NCI-H446 treated with DMSO at 0.1 percent for 48 hours (cell line): ENCODE data around the gene DCTN1.
A peak's percentile ranks its signal among the peaks of the same experiment; 100 is the strongest.
"Not testable (repeated sequence)": the region's sequence is repeated elsewhere in the genome, so short reads cannot be mapped to it uniquely, and the experiment has no call there.

Experiments used
- DNase-seq: peaks from one replicate; lab custom pipeline; 2025; lab: John Stamatoyannopoulos, UW

DCTN1 gene

GRCh38 chr2:74379851-74380789, at the start of gene DCTN1:
DCTN1 (minus strand) TSS chr2:74380311; CDS start chr2:74380037, 274 bp downstream.
- no peak for DNase-seq

GRCh38 chr2:74428675-74429074, 48.6 kb upstream of the DCTN1 start:
- no peak for DNase-seq

DNA sequence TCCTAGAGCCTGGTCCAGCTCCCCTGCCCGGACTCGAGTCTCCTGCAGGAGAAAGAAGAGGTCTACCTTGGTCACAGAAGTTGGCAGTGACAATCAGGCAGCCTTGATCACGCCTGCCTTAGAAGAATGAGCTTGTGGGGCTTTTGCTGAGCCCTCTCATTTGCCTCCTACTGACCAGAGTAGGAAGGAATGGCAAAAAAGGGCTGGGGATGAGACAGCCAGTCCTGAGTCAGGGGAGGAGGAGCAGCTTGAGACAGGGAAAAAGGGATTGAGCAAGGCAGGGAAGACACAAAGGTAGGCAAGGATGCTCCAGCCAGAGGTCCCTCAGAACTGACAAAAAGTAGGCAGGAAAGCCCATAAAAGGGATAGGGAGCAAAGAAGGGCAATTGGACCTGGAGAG, 47.4 kb upstream of the DCTN1 start:
- no peak for DNase-seq

DNA sequence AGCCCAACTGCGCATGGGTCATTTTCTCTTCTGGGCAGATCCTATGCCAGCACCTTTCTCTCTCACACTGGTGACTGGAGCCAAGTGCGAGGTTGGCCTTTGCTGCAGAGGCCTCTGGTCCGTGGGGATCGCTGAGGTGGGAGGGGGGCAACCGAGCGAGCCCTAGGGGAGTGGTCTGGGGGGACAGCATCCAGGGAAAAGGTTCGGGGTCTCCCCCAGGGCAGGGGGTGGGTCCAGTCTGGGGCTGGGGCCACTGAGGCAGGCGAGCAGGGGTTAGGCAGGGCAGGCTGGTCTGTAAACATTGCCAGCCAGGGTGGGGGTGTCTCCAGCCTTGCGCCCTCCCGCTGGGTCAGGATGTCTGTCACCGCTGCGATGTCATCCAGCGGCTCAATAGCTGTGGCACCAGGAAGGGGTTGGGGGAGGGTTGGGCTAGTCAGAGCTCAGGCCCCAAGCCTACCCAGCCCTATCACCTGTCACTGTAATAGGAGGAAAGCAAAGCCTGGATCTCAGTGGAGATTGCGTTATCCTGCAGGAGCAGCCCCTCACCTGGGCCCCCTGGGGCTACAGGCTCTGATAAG, 46.2 kb upstream of the DCTN1 start:
- DNase-seq, result no peak

DNA sequence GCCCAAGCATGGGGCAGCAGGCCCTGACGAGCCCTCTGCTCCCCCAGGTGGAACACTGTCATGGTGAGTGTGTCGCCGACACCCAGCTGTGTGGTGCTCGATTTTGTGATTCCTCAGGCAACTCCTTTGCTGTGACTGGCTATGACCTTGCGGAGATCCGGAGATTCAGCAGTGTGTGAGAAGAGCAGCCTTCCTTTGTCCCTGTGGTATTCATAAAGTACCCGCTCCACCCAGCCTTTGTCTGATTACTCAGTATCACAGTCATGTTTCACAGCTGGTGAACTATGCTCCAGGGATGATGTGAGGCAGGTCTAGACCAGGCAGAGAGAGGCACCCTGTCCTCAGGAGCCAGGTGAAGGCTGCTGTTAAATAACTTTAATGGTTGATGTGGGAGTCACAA, 45.4 kb upstream of the DCTN1 start:
- DNase-seq, result no peak

DNA sequence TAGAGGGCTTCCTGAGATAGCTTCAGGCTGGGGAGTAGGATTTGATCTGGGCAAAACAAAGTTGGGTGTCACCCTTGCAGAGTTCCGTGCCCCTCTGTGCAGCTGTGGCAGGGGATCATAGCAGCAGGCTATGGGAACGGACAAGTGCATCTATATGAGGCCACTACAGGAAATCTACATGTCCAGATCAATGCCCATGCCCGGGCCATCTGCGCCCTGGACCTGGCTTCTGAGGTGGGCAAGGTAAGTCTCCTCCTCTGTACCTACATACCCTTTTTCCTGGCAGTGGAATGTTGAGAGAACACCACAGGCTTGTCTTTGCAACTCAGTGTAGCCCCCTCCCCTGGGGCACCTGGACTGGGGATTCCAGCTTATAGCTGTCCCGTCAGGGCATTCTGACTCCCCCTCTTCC, 44.9 kb upstream of the DCTN1 start:
- DNase-seq, result no peak

DNA sequence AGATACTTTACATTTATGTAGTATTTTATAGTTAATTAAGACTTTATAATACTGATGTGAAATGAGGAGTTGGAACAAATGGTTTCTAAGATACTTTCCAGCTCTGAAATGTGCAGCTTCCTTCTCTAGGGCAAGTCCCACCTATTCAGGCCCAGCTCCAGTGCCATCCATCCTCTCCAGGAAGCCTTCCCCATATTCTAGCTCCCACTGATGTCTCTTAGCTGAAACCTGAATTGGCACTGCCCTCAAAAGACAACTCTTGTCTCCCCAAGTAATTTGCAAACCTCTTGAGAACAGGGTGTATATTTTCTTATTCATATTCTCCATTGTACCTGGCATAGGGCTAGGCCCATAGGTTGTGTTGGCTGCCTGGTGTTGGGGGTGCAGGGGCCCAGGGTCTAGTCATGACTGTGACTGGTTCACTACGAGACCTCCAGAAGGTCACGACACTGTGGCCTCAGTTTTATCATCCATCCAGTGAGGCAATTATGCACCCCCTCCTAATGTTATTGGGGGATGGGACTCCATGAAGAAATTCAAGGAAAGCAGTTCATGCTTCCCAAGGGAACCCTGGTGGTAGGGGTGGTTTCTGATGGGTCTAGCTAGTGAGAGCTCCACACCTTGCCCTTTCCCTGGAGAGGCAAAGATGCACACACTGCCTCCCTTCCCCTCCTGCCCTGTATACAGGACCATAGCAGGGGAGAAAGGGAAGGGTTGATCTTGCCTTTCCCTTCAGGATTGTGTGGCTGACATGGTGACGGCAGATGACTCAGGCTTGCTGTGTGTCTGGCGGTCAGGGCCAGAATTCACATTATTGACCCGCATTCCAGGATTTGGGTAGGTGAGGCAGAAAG, 44.3 kb upstream of the DCTN1 start:
- DNase-seq, result no peak

GRCh38 chr2:74423231-74424095, 43.4 kb upstream of the DCTN1 start:
- no peak for DNase-seq

DNA sequence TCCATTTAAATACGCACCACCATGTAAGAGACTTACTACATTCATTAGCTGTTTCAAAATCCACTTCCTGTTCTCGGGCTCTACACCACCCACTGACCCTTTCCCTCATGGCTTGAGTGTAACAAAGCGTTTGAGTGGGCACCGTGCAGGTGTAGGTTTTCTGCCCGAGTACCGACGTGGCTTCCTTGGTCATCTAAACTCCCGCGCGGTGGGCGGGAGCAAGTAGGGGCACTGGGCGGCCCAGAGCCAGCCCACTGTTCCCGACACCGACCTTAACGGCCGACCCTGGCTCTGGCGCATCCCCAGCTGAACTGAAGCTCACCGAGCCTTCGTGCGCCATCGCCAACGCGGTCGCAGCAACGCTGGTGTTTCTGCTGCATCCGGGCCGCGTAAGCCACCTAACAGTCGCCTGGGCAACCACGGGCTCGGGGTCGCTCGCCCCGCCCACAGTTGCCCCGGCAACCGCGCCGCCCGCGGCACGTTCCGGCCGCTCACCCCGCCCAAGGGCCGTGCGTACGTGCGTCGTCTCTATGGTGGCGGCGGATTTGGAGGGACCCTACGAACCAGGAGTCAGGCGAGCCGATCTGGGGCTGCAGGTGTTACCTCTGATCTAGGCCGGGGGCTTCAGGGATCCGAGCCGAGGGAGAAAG, 41.2 kb upstream of the DCTN1 start, which contains the start of the genes C2orf81 and WDR54:
Gene C2orf81 (minus strand): TSS at position 399 of the 650 bp plus-strand sequence. CDS start 59 bp downstream, at position 340.
Gene WDR54 (plus strand): TSS at position 510 of the 650 bp plus-strand sequence. CDS start 424 bp downstream, outside the sequence.
- DNase-seq, result peak; percentile 62

DNA sequence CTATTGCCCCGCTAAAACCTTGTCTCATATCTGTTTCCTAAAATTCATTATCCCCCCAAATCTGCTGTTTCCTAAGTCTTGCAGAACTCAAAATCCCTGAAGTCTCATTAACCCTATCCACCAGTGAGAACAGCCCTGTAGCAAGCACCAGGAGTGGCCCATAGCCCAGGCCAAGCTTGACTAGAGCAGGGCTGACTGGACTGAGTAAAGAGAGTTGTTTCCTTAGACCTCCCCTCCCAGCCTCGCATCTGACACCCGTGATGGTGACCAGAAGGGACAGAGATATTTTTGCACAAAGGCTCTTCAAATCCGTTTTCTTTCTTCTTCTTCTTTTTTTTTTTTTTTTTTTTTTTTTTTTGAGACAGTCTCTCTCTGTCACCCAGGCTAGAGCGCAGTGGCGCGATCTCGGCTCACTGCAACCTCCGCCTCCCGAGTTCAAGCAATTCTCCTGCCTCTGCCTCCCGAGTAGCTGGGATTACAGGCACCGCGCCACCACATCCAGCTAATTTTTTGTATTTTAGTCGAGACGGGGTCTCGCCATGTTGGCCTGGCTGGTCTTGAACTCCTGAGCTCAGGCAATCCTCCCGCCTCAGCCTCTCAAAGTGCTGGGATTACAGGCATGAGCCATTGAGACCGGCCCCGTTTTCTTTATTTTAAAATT, 40.5 kb upstream of the DCTN1 start:
- DNase-seq, result not testable (repeated sequence)

DNA sequence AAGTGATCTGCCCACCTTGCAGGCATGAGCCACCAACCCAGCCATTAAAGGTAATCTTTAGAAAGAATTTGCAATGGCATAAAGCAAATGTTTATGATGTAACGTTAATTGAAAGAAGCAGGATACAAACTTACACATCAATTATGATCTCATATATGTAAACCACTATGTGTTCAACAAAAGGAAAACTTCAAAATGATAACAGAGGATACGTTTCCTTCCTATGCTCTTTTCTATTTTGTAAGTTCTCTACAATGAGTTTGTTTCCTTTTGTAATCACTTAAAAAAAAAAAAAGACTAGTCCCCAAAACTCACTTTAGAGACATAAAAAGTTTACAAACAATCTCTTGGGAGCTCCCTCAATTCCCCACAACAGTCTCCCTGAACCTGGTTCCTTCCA, 39.9 kb upstream of the DCTN1 start:
- no peak for DNase-seq

DNA sequence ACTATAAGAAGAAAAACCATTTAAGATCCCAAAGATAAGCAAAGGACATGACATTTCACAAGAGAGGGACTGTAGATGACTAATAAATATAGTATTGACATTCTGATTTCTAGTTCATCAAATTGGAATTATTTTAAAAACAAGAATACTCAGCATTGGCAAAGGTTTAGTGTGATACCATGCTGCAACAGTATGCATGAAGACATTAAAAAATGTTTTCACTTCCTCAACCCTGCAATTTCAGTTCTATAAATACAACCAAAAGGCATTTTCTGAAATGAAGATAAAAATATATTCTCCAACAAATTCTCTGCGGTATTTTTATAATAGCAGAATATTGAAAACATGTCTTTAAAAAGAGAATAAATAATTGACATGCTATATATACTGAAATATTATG, 39.2 kb upstream of the DCTN1 start:
- DNase-seq, result no peak

- DNase-seq, result no peak
These were observed 38.2 kb upstream of the DCTN1 start for GRCh38 chr2:74418312-74418711.

DNA sequence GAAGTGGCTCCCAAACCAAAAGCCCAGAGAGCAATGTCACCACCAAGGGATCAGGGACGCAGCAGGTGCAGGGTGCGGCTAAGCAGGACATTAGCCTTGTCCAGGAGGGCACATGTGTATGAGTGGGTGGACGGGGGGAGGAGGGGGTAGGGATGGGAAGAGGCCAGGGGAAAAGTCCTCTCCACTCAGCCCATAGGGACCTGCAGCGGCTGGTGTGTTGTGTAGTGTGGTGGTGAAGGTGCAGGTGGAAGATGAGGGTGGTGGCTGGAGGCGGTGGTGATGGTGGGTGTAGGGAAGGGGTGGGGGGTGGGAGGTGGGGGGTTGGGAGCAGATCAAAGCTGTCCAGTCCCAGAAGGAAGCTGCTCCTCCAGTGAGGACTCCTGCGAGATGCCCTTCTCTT, 37.7 kb upstream of the DCTN1 start:
- DNase-seq, result no peak

GRCh38 chr2:74417197-74417596, 37.1 kb upstream of the DCTN1 start:
- no peak for DNase-seq

GRCh38 chr2:74416778-74417177, 36.7 kb upstream of the DCTN1 start:
- no peak for DNase-seq

GRCh38 chr2:74415762-74416395, 35.8 kb upstream of the DCTN1 start:
- DNase-seq, result no peak

GRCh38 chr2:74414881-74415761, 35.0 kb upstream of the DCTN1 start:
- no peak for DNase-seq

GRCh38 chr2:74414441-74414840, 34.3 kb upstream of the DCTN1 start:
- DNase-seq, result no peak
